ENCODE results near the gene ID3.

Gene ID3

DNA sequence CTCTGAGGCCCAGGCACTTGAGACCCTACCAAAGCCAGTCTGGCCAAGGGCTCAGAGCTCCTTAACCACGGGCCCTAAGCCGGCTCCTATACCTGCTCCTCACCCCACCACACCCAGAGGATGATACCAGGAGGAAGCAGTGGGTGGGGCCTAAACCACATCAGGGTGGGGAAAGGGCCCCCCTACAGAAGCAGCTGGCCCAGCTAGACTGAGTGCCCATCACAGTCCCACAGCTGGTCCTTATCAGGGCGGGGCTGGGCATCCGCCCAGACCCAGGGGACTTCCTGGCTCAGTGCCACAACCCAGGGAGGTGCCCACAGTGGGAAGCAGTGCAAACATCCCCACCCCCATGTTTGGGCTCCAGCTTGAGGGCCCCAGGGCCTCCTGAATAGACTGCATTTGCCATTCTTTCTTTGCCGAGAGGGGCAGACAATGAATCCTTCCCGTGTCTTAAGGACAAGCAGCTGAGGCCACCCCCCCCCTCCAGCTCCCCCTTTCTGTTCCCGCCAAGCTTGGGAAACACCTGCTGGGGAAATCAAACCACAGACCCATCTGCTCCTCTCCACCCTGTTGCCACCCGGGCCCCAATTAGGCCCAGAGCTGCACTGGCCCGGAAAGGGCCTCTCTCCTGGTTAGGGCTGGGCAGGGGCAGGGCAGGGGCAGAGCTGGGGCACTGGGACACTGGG lies 34.4 kb downstream of the ID3 start:
- peak; percentile 80 for DNase-seq

DNA sequence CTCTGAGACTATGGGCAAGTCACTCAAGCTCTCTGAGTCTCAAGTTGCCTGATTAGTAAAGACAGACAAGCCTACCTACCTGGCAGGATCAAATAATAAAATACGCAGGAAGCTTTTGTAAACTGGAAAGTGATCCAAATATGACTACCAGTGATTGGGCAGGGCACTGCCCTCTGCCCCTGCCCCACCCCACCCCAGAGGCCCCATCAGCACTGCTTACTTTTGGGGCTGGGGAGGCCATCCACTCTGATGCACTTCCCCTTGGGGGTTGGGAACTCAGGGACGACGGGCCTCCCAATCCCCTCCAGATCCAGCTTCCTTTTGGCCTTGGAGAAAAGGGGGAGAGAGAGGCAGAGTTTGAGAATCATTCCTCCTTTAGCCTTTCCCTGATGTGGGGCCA lies 35.1 kb downstream of the ID3 start:
- no peak for DNase-seq

DNA sequence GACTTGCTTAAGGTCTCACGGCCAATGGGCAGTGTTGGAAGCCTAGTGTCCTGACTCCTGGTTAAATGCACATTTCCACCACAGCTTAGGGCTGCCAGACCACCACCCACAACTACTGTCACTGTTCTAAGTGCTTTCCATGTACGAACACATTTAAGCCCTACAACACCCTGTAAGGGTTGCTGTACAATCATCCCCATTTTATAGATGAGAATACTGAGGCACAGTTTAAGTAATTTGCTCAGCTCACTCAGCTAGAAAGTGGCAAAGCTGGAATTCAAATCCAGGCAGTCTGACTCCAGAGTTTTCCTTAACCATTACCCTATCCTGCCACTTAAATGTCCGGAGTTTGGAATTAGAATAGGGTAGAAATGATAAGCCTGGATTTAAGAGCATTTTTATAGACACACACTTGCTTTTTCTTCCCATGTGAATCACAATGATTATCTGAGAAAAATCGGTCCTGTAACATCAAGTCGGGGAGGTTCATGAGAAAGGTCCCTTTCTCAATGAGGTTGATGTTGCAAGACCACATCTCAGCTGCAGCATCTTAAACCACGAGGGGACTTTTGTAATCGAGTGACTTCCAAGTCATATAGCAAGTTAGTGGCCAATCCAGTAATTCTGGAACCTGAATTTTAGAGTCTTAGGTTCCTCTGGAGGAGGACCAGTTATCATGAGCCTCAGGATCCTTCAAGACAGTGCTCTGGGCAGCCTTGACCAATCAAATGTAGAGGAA lies 36.9 kb downstream of the ID3 start:
- no peak for DNase-seq

DNA sequence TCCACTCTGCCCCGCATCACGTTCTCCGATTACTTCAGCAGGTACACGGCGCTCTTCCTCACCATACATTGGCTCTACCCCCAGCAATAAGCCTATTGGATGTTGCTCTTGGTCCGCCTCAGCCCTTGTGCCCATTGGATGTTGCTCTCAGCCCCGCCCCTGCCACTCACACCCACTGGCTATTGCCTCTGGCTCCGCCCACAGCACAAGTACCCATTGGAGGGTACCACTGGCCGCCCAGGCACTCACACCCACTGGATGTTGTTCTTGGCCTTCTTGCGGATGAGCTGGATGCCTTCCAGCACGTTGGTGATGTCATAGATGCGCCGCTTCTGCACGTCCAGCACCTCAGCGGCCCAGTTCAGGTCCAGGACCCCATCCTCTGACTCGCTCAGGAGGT lies 37.7 kb downstream of the ID3 start:
- no peak for DNase-seq

DNA sequence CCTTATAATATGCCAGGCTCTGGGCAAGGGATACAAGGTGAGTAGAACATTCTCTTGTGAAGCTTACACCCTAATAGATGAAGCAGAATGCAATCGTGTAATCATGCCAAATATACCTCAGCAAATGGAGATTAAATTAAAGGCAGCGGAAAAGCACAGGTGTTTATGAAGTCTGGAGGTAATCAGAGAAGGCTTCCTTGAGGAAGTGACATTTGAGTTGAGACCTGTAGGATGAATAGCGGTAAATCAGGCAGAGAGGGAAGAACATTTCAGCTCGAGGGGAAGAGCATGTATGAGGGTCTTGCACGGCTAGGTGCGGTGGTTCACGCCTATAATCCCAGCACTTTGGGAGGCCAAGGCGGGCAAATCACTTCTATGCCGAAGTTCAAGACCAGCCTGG lies 41.7 kb downstream of the ID3 start:
- DNase-seq: no peak

DNA sequence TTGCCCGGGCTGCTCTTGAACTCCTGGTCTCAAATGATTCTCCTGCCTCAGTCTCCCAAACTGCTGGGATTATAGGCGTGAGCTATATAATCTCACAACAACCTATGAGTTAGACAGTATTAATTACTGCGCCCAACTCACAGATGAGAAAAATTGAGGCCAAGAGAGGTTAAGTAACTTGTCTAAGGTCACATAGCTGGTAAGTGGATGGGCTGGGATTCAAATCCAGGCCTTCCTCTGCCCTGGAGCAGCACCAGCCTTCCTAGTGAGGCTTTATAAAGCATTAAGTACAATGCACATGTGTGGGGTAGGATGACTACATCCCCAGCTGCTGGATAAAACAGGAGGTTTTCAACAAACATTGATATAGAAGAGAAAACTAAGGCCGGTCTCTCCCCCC lies 43.4 kb downstream of the ID3 start:
- DNase-seq: no peak

DNA sequence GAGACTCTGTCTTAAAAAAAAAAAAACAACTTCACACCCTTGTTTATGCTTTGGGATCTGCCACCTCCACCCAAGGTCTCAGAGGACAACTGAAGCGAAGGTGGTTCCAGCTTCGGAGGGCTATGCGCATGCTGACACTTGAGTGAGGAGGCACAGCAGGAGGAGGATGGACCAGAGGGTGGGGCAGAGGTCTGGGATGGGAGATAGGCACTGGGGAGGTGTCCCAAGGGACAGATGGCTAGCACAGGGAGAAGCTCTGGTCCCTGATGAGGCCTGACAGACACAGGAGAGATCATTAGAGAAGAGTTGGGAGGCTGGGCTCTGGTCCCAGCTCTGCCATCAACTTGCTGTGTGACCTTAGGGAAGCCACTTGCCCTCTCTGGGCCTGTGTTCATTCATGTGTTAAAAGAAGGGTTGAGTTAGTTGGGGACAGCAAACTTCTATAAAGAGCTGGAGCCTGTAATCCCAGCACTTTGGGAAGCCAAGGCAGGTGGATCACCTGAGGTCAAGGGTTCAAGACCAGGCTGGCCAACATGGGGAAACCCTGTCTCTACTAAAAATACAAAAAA lies 45.1 kb downstream of the ID3 start:
- no peak for DNase-seq

DNA sequence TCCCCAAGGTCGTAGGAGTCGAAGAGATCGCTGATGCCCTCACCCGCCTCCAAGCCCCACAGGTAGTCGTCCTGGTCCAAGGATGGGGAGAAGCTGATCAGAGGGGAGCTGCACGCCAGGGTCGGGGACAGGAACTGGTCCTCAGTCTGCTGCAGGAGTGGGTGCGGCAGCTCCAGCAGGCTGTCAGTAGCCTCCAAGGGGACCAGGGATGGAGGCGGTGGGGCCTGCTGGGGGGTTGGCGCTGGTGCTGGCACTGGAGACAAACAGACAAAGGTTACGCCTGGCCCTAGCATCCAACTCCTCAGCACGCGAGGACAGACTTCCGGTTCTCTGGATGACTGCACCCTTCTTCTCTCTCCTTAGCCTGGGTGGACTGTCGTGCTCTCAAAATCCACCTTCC lies 49.4 kb downstream of the ID3 start:
- DNase-seq: no peak
